ENCODE data around the gene TMEM33. TPM values are rescaled to one million over a fixed set of nuclear protein-coding genes. Genes with fewer than 3 reads are reported as not detected.
"Not testable (repeated sequence)": the region's sequence is repeated elsewhere in the genome, so short reads cannot be mapped to it uniquely, and the experiment has no call there.

The TMEM33 gene
- total and polyA plus RNA-seq, 9 donors, result 11.9 to 24.5 (median 16.7) TPM

DNA sequence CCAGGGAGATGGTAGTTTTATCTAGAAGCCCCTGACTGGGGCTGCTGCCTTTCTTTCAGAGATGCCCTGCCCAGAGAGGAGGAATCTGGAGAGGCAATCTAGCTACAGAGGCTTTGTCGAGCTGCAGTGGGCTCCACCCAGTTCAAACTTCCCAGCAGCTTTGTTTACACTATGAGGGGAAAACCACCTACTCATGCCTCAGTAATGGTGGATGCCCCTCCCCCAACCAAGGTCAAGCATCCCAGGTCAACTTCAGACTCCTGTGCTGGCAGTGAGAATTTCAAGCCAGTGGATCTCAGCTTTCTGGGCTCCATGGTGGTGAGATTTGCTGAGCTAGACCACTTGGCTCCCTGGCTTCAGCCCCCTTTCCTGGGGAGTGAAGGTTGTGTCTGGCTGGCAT, 26.1 kb upstream of the TMEM33 start:
- not testable (repeated sequence) for DNase-seq; H3K36me3 ChIP-seq (ENCODE audit: control insufficient read depth, insufficient read depth, low read length); H3K9me3 ChIP-seq (replicated peaks; ENCODE audit: control insufficient read depth, low read depth, low read length); H3K4me1 ChIP-seq (ENCODE audit: control insufficient read depth, insufficient read depth, low read length); H3K27me3 ChIP-seq (ENCODE audit: control insufficient read depth, insufficient read depth, low read length); H3K4me3 ChIP-seq (ENCODE audit: low read length); H3K27ac ChIP-seq (ENCODE audit: low read length)
- no CpG with 5 or more reads among the region's 1 CpG for WGBS (ENCODE audit: insufficient coverage)

DNA sequence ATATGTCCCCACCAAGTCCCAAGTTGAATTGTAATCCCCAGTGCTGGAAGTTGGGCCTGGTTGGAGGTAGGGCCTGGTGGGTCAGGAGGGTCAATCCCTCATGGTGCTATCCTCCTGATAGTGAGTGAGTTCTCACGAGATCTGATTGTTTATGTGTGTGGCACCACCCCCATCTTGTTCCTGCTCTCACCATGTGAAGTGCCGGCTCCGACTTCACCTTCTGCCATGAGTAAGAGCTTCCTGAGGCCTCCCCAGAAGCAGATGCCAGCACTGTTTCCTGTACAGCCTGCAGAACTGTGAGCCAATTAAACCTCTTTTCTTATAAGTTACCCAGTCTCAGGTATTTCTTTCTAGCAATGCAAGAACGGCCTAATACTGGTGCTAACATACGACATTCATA, 22.7 kb upstream of the TMEM33 start:
- DNase-seq, result no peak
- Histone ChIP-seq H3K36me3 (ENCODE audit: control insufficient read depth, insufficient read depth, low read length) (no peaks in the 10 kb centered on the region), H3K27me3 (ENCODE audit: control insufficient read depth, insufficient read depth, low read length) (no peaks in the 10 kb centered on the region), H3K27ac (ENCODE audit: low read length) (no peak overlapping the region), H3K9me3 (replicated peaks; ENCODE audit: control insufficient read depth, low read depth, low read length) (no peaks in the 10 kb centered on the region), H3K4me3 (ENCODE audit: low read length) (no peak overlapping the region), H3K4me1 (ENCODE audit: control insufficient read depth, insufficient read depth, low read length) (no peaks in the 10 kb centered on the region)
- 73% methylated on average over 2 of the region's 5 CpGs for WGBS (ENCODE audit: insufficient coverage)

DNA sequence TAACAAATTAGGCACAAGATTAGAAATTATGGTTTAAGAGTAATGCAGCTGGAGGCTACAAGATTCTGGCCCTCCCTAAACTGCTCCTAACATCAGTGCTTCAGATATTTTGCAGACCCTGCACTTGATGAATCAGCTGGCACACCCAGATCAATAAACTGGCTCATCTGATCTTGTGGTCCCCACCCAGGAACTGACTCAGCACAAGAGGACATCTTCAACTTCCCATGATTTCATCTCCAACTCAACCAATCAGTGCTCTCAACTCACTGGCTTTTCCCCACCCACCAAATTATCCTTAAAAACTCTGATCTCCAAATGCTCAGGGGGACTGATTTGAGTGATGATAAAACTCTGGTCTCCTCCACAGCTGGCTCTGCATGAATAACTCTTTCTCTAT, 21.7 kb upstream of the TMEM33 start:
- H3K4me3 ChIP-seq (ENCODE audit: low read length), result no peak overlapping the region
- no peaks in the 10 kb centered on the region for H3K4me1 ChIP-seq (ENCODE audit: control insufficient read depth, insufficient read depth, low read length)
- no peak overlapping the region for H3K27ac ChIP-seq (ENCODE audit: low read length)
- H3K27me3 ChIP-seq (ENCODE audit: control insufficient read depth, insufficient read depth, low read length), result no peaks in the 10 kb centered on the region
- DNase-seq, result no peak
- no peaks in the 10 kb centered on the region for H3K36me3 ChIP-seq (ENCODE audit: control insufficient read depth, insufficient read depth, low read length)
- H3K9me3 ChIP-seq (replicated peaks; ENCODE audit: control insufficient read depth, low read depth, low read length), result no peaks in the 10 kb centered on the region

GRCh38 chr4:41918278-41918677, 17.0 kb upstream of the TMEM33 start:
- no peak for DNase-seq
- no CpG with 5 or more reads among the region's 2 CpGs for WGBS (ENCODE audit: insufficient coverage)
- Histone ChIP-seq H3K36me3 (ENCODE audit: control insufficient read depth, insufficient read depth, low read length) (no peaks in the 10 kb centered on the region), H3K27ac (ENCODE audit: low read length) (no peak overlapping the region), H3K4me1 (ENCODE audit: control insufficient read depth, insufficient read depth, low read length) (no peaks in the 10 kb centered on the region), H3K9me3 (replicated peaks; ENCODE audit: control insufficient read depth, low read depth, low read length) (peaks cover 3% of the 10 kb centered on the region), H3K27me3 (ENCODE audit: control insufficient read depth, insufficient read depth, low read length) (no peaks in the 10 kb centered on the region), H3K4me3 (ENCODE audit: low read length) (no peak overlapping the region)

- not testable (repeated sequence) for DNase-seq; H3K27ac ChIP-seq (ENCODE audit: low read length); H3K27me3 ChIP-seq (ENCODE audit: control insufficient read depth, insufficient read depth, low read length); H3K4me3 ChIP-seq (ENCODE audit: low read length); H3K4me1 ChIP-seq (ENCODE audit: control insufficient read depth, insufficient read depth, low read length); H3K9me3 ChIP-seq (replicated peaks; ENCODE audit: control insufficient read depth, low read depth, low read length); H3K36me3 ChIP-seq (ENCODE audit: control insufficient read depth, insufficient read depth, low read length)
- WGBS (ENCODE audit: insufficient coverage), result no CpG with 5 or more reads among the region's 2 CpGs
Observed at GRCh38 chr4:41920416-41920815, 14.8 kb upstream of the TMEM33 start.

DNA sequence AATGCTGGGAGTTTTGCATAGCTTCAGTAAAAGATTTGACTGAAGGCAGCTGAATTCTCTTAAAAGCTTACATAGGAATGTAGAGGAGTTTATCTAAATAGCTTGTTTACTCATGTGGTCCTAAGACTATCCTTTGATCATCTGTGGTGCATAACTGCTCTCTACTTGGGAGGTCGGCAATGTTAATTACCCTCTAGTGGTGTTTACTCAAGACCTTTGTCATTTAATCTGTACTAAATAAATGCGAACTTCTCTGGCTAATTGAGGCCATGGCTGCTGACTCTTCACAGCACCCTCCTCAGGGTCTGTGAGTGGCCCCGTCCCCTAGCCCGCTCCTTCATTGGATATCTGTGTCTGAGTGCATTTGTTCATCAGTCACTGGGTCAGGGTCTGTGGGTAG, 13.8 kb upstream of the TMEM33 start:
- H3K4me3 ChIP-seq (ENCODE audit: low read length), result no peak overlapping the region

GRCh38 chr4:41927796-41928499, 7.3 kb upstream of the TMEM33 start:
- H3K4me3 ChIP-seq (ENCODE audit: low read length), result no peak overlapping the region
- H3K27ac ChIP-seq (ENCODE audit: low read length), result no peak overlapping the region
- no CpG with 5 or more reads among the region's 4 CpGs for WGBS (ENCODE audit: insufficient coverage)
- H3K36me3 ChIP-seq (ENCODE audit: control insufficient read depth, insufficient read depth, low read length), result no peaks in the 10 kb centered on the region
- no peaks in the 10 kb centered on the region for H3K9me3 ChIP-seq (replicated peaks; ENCODE audit: control insufficient read depth, low read depth, low read length)
- H3K4me1 ChIP-seq (ENCODE audit: control insufficient read depth, insufficient read depth, low read length), result no peaks in the 10 kb centered on the region
- H3K27me3 ChIP-seq (ENCODE audit: control insufficient read depth, insufficient read depth, low read length), result peaks cover 9% of the 10 kb centered on the region
- no peak for DNase-seq

More for the DNA sequence above, 13.8 kb upstream of the TMEM33 start:
- Histone ChIP-seq H3K4me1 (ENCODE audit: control insufficient read depth, insufficient read depth, low read length) (no peaks in the 10 kb centered on the region), H3K27me3 (ENCODE audit: control insufficient read depth, insufficient read depth, low read length) (no peaks in the 10 kb centered on the region), H3K36me3 (ENCODE audit: control insufficient read depth, insufficient read depth, low read length) (no peaks in the 10 kb centered on the region), H3K27ac (ENCODE audit: low read length) (no peak overlapping the region), H3K9me3 (replicated peaks; ENCODE audit: control insufficient read depth, low read depth, low read length) (peaks cover 3% of the 10 kb centered on the region)
- DNase-seq, result no peak
- 86% methylated on average over 2 of the region's 4 CpGs for WGBS (ENCODE audit: insufficient coverage)

GRCh38 chr4:41930139-41930831, 4.9 kb upstream of the TMEM33 start:
- WGBS (ENCODE audit: insufficient coverage), result 88% methylated on average over 4 of the region's 7 CpGs
- H3K27ac ChIP-seq (ENCODE audit: low read length), result no peak overlapping the region
- H3K4me1 ChIP-seq (ENCODE audit: control insufficient read depth, insufficient read depth, low read length), result no peaks in the 10 kb centered on the region
- DNase-seq, result no peak
- no peaks in the 10 kb centered on the region for H3K36me3 ChIP-seq (ENCODE audit: control insufficient read depth, insufficient read depth, low read length)
- H3K4me3 ChIP-seq (ENCODE audit: low read length), result no peak overlapping the region
- peaks cover 9% of the 10 kb centered on the region for H3K27me3 ChIP-seq (ENCODE audit: control insufficient read depth, insufficient read depth, low read length)
- H3K9me3 ChIP-seq (replicated peaks; ENCODE audit: control insufficient read depth, low read depth, low read length), result no peaks in the 10 kb centered on the region

DNA sequence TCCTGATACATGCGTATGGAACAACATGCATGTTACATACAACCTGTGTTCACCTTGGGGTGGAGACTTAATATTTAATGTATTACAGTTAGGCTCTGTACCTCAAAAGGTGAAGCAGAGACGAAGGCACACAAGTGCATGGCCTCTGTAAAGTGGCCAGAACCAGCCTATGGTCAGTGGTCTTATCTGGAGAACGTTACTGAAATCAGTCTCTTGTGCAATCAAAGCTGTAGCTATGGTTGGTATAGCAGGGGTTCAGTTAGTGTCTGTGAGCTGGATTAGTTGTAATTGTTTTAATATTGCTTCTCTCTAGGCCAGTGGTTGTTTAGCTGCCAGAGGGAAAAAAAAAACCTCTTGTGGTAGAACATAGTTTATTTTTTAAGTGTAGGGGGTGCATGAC, 2.2 kb upstream of the TMEM33 start:
- DNase-seq, result no peak
- Histone ChIP-seq H3K27ac (ENCODE audit: low read length) (no peak overlapping the region), H3K9me3 (replicated peaks; ENCODE audit: control insufficient read depth, low read depth, low read length) (no peaks in the 10 kb centered on the region), H3K36me3 (ENCODE audit: control insufficient read depth, insufficient read depth, low read length) (no peaks in the 10 kb centered on the region), H3K27me3 (ENCODE audit: control insufficient read depth, insufficient read depth, low read length) (peaks cover 9% of the 10 kb centered on the region), H3K4me3 (ENCODE audit: low read length) (no peak overlapping the region), H3K4me1 (ENCODE audit: control insufficient read depth, insufficient read depth, low read length) (peaks cover 8% of the 10 kb centered on the region)
- 78% methylated on average over 3 of the region's 3 CpGs for WGBS (ENCODE audit: insufficient coverage)

DNA sequence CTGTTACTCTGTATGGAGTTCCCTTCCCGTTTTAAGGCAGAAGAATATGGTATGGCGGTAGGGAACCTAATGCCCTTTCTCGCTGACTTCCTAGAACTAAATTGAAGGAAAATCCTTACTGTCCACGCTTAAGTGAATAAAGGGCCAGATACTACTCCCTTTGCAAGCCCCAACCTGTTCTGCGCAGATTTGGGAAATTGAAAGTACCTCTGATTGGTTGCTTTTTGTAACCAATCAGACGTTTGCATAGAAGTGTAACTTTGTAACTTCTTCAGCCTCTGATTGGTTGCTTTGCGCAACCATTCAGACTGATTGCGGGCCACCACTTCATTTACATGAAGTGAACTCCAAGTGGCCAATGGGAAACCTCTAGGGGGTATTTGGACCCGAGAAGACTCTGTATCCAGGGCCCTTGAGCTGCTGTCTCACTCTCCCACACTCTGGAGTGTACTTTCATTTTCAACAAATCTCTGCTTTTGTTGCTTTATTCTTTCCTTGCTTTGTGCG, 1.2 kb upstream of the TMEM33 start:
- peak; percentile 6 for DNase-seq
- peaks cover 6% of the 10 kb centered on the region for H3K27me3 ChIP-seq (ENCODE audit: control insufficient read depth, insufficient read depth, low read length)
- WGBS (ENCODE audit: insufficient coverage), result 91% methylated on average over 3 of the region's 10 CpGs
- H3K9me3 ChIP-seq (replicated peaks; ENCODE audit: control insufficient read depth, low read depth, low read length), result no peaks in the 10 kb centered on the region
- H3K4me1 ChIP-seq (ENCODE audit: control insufficient read depth, insufficient read depth, low read length), result peaks cover 8% of the 10 kb centered on the region
- H3K4me3 ChIP-seq (ENCODE audit: low read length), result no peak overlapping the region
- H3K36me3 ChIP-seq (ENCODE audit: control insufficient read depth, insufficient read depth, low read length), result peaks cover 1% of the 10 kb centered on the region
- no peak overlapping the region for H3K27ac ChIP-seq (ENCODE audit: low read length)

Data from muscle of leg (tissue), 11 donors.